Measurements from ENCODE around the gene SYNE2. TPM values are rescaled to one million over a fixed set of nuclear protein-coding genes. Genes with fewer than 3 reads are reported as not detected.

Gene SYNE2
- total RNA-seq, 1 donor from 2014 or later: 28.4 TPM

- Mint-ChIP-seq H3K4me3 (ENCODE audit: unreplicated experiment) (no peak overlapping the region), H3K36me3 (ENCODE audit: unreplicated experiment) (peaks cover 6% of the 10 kb centered on the region), H3K27ac (ENCODE audit: unreplicated experiment) (no peak overlapping the region), H3K4me1 (ENCODE audit: unreplicated experiment) (peaks cover 31% of the 10 kb centered on the region), H3K9me3 (ENCODE audit: unreplicated experiment) (peaks cover 3% of the 10 kb centered on the region), H3K27me3 (ENCODE audit: unreplicated experiment) (no peaks in the 10 kb centered on the region)
- TF ChIP-seq CTCF (IDR thresholded peaks at IDR 0.05): no peak
- DNase-seq (ENCODE audit: extremely low spot score, unreplicated experiment): no peak
Observed at GRCh38 chr14:64191756-64192155, 339.0 kb downstream of the SYNE2 start.

- Mint-ChIP-seq H3K9me3 (ENCODE audit: unreplicated experiment) (peaks cover 3% of the 10 kb centered on the region), H3K4me3 (ENCODE audit: unreplicated experiment) (no peak overlapping the region), H3K36me3 (ENCODE audit: unreplicated experiment) (peaks cover 6% of the 10 kb centered on the region), H3K27ac (ENCODE audit: unreplicated experiment) (no peak overlapping the region), H3K27me3 (ENCODE audit: unreplicated experiment) (no peaks in the 10 kb centered on the region), H3K4me1 (ENCODE audit: unreplicated experiment) (peaks cover 22% of the 10 kb centered on the region)
- TF ChIP-seq CTCF (IDR thresholded peaks at IDR 0.05): no peak
- no peak for DNase-seq (ENCODE audit: extremely low spot score, unreplicated experiment)
Observed at GRCh38 chr14:64193821-64194220, 341.0 kb downstream of the SYNE2 start.

GRCh38 chr14:64194404-64194803 lies 341.6 kb downstream of the SYNE2 start:
- H3K27me3 Mint-ChIP-seq (ENCODE audit: unreplicated experiment): no peaks in the 10 kb centered on the region
- H3K27ac Mint-ChIP-seq (ENCODE audit: unreplicated experiment): no peak overlapping the region
- H3K36me3 Mint-ChIP-seq (ENCODE audit: unreplicated experiment): peaks cover 6% of the 10 kb centered on the region
- H3K4me3 Mint-ChIP-seq (ENCODE audit: unreplicated experiment): no peak overlapping the region
- H3K9me3 Mint-ChIP-seq (ENCODE audit: unreplicated experiment): peaks cover 3% of the 10 kb centered on the region
- no peak for DNase-seq (ENCODE audit: extremely low spot score, unreplicated experiment)
- no peak for TF ChIP-seq CTCF (IDR thresholded peaks at IDR 0.05)
- H3K4me1 Mint-ChIP-seq (ENCODE audit: unreplicated experiment): peaks cover 22% of the 10 kb centered on the region

GRCh38 chr14:64195199-64195598 lies 342.4 kb downstream of the SYNE2 start:
- H3K36me3 Mint-ChIP-seq (ENCODE audit: unreplicated experiment): peaks cover 4% of the 10 kb centered on the region
- H3K27me3 Mint-ChIP-seq (ENCODE audit: unreplicated experiment): no peaks in the 10 kb centered on the region
- no peak for DNase-seq (ENCODE audit: extremely low spot score, unreplicated experiment)
- no peak overlapping the region for H3K27ac Mint-ChIP-seq (ENCODE audit: unreplicated experiment)
- H3K4me3 Mint-ChIP-seq (ENCODE audit: unreplicated experiment): no peak overlapping the region
- no peak for TF ChIP-seq CTCF (IDR thresholded peaks at IDR 0.05)
- H3K9me3 Mint-ChIP-seq (ENCODE audit: unreplicated experiment): peaks cover 3% of the 10 kb centered on the region
- peaks cover 24% of the 10 kb centered on the region for H3K4me1 Mint-ChIP-seq (ENCODE audit: unreplicated experiment)

- peaks cover 28% of the 10 kb centered on the region for H3K4me1 Mint-ChIP-seq (ENCODE audit: unreplicated experiment)
- H3K9me3 Mint-ChIP-seq (ENCODE audit: unreplicated experiment): peaks cover 3% of the 10 kb centered on the region
- no peaks in the 10 kb centered on the region for H3K27me3 Mint-ChIP-seq (ENCODE audit: unreplicated experiment)
- H3K27ac Mint-ChIP-seq (ENCODE audit: unreplicated experiment): no peak overlapping the region
- no peak overlapping the region for H3K4me3 Mint-ChIP-seq (ENCODE audit: unreplicated experiment)
- H3K36me3 Mint-ChIP-seq (ENCODE audit: unreplicated experiment): peaks cover 4% of the 10 kb centered on the region
- DNase-seq (ENCODE audit: extremely low spot score, unreplicated experiment): no peak
- TF ChIP-seq CTCF (IDR thresholded peaks at IDR 0.05): no peak
Observed at GRCh38 chr14:64196056-64196455, 343.3 kb downstream of the SYNE2 start.

All from osteocyte (in vitro differentiated cells).